ENCODE measurements around the gene ADCY3. TPM values are rescaled to one million over a fixed set of nuclear protein-coding genes. Genes with fewer than 3 reads are reported as not detected.

ADCY3 gene
- total and polyA plus RNA-seq, 10 donors: 36.5 to 61.5 (median 52.7) TPM

DNA sequence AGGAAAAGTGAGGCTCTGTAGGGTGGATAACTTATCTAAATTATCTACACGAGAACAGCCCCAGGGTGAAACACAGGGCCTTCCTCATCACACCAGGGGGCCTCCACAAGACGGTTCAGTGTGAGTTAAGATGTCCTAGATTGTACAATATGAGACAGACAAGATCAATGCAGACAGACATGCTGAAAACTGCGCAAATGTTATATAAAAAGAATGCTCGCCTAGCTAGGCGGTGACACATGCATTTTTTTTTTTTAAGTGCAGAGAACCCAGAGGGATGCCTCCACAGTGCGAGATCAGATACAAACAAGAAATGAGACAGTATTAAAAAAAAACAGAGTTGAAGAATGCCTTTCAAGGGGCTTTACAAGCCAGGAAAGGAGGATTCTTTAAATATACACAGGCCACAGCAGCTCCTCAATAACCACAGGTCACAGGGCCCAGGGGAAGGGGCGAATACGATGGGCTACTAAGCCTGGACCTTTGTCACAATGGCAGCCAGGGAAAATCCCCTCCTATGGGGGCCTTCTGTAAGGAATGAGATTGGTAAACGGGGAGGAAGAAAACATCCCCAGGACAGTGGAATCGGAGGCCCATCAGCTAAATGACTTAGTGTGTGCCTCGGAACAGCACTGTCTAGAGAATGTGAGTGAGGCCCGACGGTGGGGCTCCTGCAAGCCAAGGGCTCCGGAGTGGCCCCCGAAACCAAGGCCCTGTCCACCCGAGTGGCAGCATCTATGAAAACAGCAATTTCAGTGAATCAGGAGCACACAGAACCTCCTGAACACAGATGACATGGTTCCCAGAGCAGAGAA lies 48.9 kb downstream of the ADCY3 start:
- no peaks in the 10 kb centered on the region for H3K27me3 ChIP-seq (replicated peaks in 1 of 7)
- TF ChIP-seq, protein P1, sequence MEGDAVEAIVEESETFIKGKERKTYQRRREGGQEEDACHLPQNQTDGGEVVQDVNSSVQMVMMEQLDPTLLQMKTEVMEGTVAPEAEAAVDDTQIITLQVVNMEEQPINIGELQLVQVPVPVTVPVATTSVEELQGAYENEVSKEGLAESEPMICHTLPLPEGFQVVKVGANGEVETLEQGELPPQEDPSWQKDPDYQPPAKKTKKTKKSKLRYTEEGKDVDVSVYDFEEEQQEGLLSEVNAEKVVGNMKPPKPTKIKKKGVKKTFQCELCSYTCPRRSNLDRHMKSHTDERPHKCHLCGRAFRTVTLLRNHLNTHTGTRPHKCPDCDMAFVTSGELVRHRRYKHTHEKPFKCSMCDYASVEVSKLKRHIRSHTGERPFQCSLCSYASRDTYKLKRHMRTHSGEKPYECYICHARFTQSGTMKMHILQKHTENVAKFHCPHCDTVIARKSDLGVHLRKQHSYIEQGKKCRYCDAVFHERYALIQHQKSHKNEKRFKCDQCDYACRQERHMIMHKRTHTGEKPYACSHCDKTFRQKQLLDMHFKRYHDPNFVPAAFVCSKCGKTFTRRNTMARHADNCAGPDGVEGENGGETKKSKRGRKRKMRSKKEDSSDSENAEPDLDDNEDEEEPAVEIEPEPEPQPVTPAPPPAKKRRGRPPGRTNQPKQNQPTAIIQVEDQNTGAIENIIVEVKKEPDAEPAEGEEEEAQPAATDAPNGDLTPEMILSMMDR (IDR thresholded peaks at IDR 0.05 in 8 of 11, conservative IDR thresholded peaks at IDR 0.05 in 3 of 11): no peak
- no peak for TF ChIP-seq POLR2AphosphoS5 (IDR thresholded peaks at IDR 0.05)
- no peak for TF ChIP-seq POLR2A (IDR thresholded peaks at IDR 0.05)
- peaks cover 0 to 16% (median 0%) of the 10 kb centered on the region in 6 donors for H3K4me1 ChIP-seq
- no peak for DNase-seq
- 93 to 96% (median 94%) methylated on average over 16 of the region's 16 CpGs for WGBS, 5 donors
- H3K9me3 ChIP-seq: no peaks in the 10 kb centered on the region
- peaks cover 0 to 44% (median 3%) of the 10 kb centered on the region in 6 donors for H3K36me3 ChIP-seq
- H3K4me3 ChIP-seq: no peak overlapping the region
- intact Hi-C loops (cut with DNase I; ENCODE audit: low total_unique reads): no loop called here
- H3K27ac ChIP-seq: peak overlapping the region in 1 of 8 donors; percentile 85

DNA sequence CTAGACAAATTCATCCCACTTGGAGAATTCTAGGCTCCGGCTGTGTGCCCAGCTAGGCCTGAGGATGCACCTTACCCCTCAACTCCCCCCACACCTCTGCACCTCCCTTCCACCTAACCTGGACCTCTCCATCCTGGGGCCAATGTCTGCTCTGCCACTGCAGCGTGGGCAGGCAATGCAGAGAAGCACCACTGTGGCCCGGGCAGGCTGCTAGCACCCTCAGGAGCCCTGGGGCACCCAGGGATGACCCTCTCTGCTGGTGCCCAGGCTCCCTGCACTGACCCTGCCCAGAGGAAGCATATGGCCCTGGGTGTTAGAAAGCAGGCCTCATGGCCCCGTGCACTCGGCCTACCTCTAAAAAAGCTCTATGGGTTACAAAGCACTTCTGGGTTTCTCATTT lies 49.6 kb downstream of the ADCY3 start:
- no peak for DNase-seq
- WGBS, 5 donors: 95 to 98% (median 96%) methylated on average over 5 of the region's 5 CpGs
- no peak for TF ChIP-seq POLR2AphosphoS5 (IDR thresholded peaks at IDR 0.05)
- no peak for TF ChIP-seq POLR2A (IDR thresholded peaks at IDR 0.05)
- TF ChIP-seq, protein P1 (IDR thresholded peaks at IDR 0.05 in 8 of 11, conservative IDR thresholded peaks at IDR 0.05 in 3 of 11): no peak
- Histone ChIP-seq H3K4me1 (peaks cover 0 to 16% (median 0%) of the 10 kb centered on the region in 6 donors), H3K4me3 (no peak overlapping the region), H3K9me3 (no peaks in the 10 kb centered on the region), H3K27ac (no peak overlapping the region), H3K27me3 (replicated peaks in 1 of 7) (no peaks in the 10 kb centered on the region), H3K36me3 (peaks cover 0 to 44% (median 3%) of the 10 kb centered on the region in 6 donors)
- intact Hi-C loops (cut with DNase I; ENCODE audit: low total_unique reads): no loop called here

DNA sequence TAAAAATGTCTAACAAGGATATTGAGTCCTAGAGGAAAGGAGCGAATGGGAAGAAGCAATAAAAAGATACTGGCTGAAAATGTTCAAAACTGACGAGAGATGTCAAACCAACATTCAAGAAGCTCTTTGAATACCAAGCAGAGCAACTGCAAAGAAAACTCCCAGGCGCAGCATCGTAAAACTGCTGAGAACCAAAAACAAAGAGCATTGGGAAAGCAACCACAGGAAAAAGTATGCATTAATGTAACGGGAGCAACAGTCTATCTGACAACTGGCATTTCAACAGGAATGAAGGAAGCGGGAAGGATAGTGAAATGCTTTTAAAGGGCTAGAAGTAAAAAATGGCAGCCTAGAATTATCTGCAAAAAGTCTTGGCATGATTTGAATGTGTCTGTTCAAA lies 53.1 kb downstream of the ADCY3 start:
- peaks cover 0 to 27% (median 3%) of the 10 kb centered on the region in 6 donors for H3K36me3 ChIP-seq
- no peaks in the 10 kb centered on the region for H3K9me3 ChIP-seq
- intact Hi-C loops (cut with DNase I; ENCODE audit: low total_unique reads): no loop called here
- no peak overlapping the region for H3K4me3 ChIP-seq
- no peak overlapping the region for H3K27ac ChIP-seq
- no peaks in the 10 kb centered on the region for H3K27me3 ChIP-seq (replicated peaks in 1 of 7)
- TF ChIP-seq POLR2A (IDR thresholded peaks at IDR 0.05): no peak
- TF ChIP-seq POLR2AphosphoS5 (IDR thresholded peaks at IDR 0.05): no peak
- TF ChIP-seq, protein P1 (IDR thresholded peaks at IDR 0.05 in 8 of 11, conservative IDR thresholded peaks at IDR 0.05 in 3 of 11): no peak
- peaks cover 0 to 3% (median 0%) of the 10 kb centered on the region in 6 donors for H3K4me1 ChIP-seq
- DNase-seq: no peak
- 80 to 93% (median 84%) methylated on average over 6 of the region's 6 CpGs for WGBS, 5 donors

DNA sequence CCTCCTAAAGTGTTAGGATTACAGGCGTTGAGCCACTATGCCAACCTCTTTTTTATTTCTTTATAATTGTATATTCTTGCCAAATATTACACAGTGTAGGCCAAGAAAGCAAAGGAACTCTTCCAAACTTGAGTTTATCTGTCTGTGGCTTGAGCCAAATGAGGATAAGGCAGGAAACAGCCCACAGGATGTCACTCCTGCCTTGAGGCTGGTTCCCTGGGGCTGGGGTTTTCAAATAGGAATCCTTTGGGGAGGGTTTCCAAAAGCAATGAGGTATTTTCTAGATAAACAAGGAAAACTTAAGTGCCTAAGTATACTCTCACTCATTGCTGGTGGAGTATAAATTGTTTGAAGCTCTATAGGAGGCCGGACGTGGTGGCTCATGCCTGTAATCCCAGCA lies 56.4 kb downstream of the ADCY3 start:
- Histone ChIP-seq H3K4me3 (no peak overlapping the region), H3K9me3 (no peaks in the 10 kb centered on the region), H3K27ac (no peak overlapping the region), H3K27me3 (replicated peaks in 1 of 7) (no peaks in the 10 kb centered on the region), H3K4me1 (no peaks in the 10 kb centered on the region), H3K36me3 (peaks cover 0 to 10% (median 0%) of the 10 kb centered on the region in 6 donors)
- TF ChIP-seq POLR2A (IDR thresholded peaks at IDR 0.05): no peak
- no peak for TF ChIP-seq POLR2AphosphoS5 (IDR thresholded peaks at IDR 0.05)
- TF ChIP-seq, protein P1 (IDR thresholded peaks at IDR 0.05 in 8 of 11, conservative IDR thresholded peaks at IDR 0.05 in 3 of 11): no peak
- 93 to 99% (median 94%) methylated on average over 3 of the region's 3 CpGs for WGBS, 5 donors
- intact Hi-C loops (cut with DNase I; ENCODE audit: low total_unique reads): no loop called here
- DNase-seq: no peak
